K562 (cell line): Measurements from ENCODE around the gene PSMB2. TPM values are rescaled to one million over a fixed set of nuclear protein-coding genes. Genes with fewer than 3 reads are reported as not detected.

Source experiments
- ATAC-seq: fragments of 200-7000 bp; cut with Tn5 transposase; 3 replicates; pipeline ENCODE4 v1.9.1; 2020; ENCODE audit warnings: moderate library complexity
- BruUV-seq: library from RNA; stranded (reverse); fragments of 400-500 nt; replicated peaks from 2 replicates; lab custom pipeline; 2021; lab: Mats Ljungman, UMichigan
- CTCF ChIA-PET: fragments of 300-600 bp; formaldehyde crosslinking; extraction: SDS; loops from one replicate; lab custom pipeline; 2021; ENCODE audit warnings: low intra/inter-chr PET ratio; lab: Yijun Ruan, JAX
- POLR2A ChIA-PET: fragments of 300-600, 350-650 bp; sonication (Branson Sonifier 250); formaldehyde crosslinking; extraction: SDS; loops from one replicate; lab custom pipeline; 2021; ENCODE audit warnings: antibody characterized with exemption, inconsistent platforms; lab: Yijun Ruan, JAX
- DNase-seq, 4 experiments: peaks; one replicate each; pipeline versions ENCODE4 v3.0.0 to v3.0.0-alpha.2; 2011 to 2018; ENCODE audit warnings: low spot score in 3 of 4, mixed read lengths in 3 of 4; ENCODE audit errors: extremely low read depth in 1 of 4
- FAIRE-seq: peaks from 2 replicates; lab custom pipeline; 2011; peaks lifted over from hg19 to GRCh38; lab: Jason Lieb, UNC
- H2AFZ ChIP-seq: 2 replicates; pipeline ENCODE4 v1.6.0; 2011; ENCODE audit warnings: low read depth, low read length, control low read depth, inconsistent platforms
- H3K27ac ChIP-seq: fragments of 200-600 bp; 3 replicates; pipeline ENCODE4 v1.8.0; 2011; ENCODE audit warnings: low read depth, mild to moderate bottlenecking, control low read depth, inconsistent platforms, low read length, moderate library complexity, mixed read lengths; ENCODE audit errors: extremely low read depth
- H3K27me3 ChIP-seq, 2 experiments: fragments of 300-600 bp in 1 of 2; 2 replicates in 1 of 2; 3 replicates in 1 of 2; pipeline versions ENCODE4 v1.6.0 to v1.8.0; 2011; ENCODE audit warnings: inconsistent platforms in 2 of 2, low read length in 2 of 2, mild to moderate bottlenecking in 1 of 2, mixed read lengths in 1 of 2, moderate library complexity in 1 of 2; ENCODE audit not compliant: control insufficient read depth in 2 of 2, insufficient read depth in 2 of 2
- H3K36me3 ChIP-seq: fragments of 300-600 bp; 3 replicates; pipeline ENCODE4 v1.8.0; 2011; ENCODE audit warnings: mild to moderate bottlenecking, low read length, inconsistent platforms; ENCODE audit not compliant: control insufficient read depth, insufficient read depth
- H3K4me1 ChIP-seq, 2 experiments: fragments of 200-600 bp in 1 of 2; replicated peaks in 1 of 2; 2 replicates in 1 of 2; 3 replicates in 1 of 2; pipeline versions ENCODE4 v1.5.1 to v1.8.0; 2011; ENCODE audit warnings: inconsistent platforms in 2 of 2, low read length in 2 of 2, mild to moderate bottlenecking in 1 of 2, mixed read lengths in 1 of 2, moderate library complexity in 1 of 2; ENCODE audit not compliant: control insufficient read depth in 2 of 2, insufficient read depth in 2 of 2
- H3K4me2 ChIP-seq: 2 replicates; pipeline ENCODE4 v1.6.1; 2011; ENCODE audit warnings: low read length, control low read depth, inconsistent platforms, mixed read lengths; ENCODE audit not compliant: insufficient read depth
- H3K4me3 ChIP-seq: fragments of 200-600 bp; sonication (generic), shearing (Covaris generic); 2 replicates; pipeline ENCODE4 v1.5.1; 2016; ENCODE audit warnings: control low read depth, inconsistent platforms
- H3K79me2 ChIP-seq: fragments of 200-600 bp; 3 replicates; pipeline ENCODE4 v1.8.0; 2011; ENCODE audit warnings: low read length, inconsistent platforms; ENCODE audit not compliant: control insufficient read depth, insufficient read depth
- H3K9ac ChIP-seq, 2 experiments: 2 replicates each; pipeline versions ENCODE4 v1.6.0 to v1.6.1; 2011; ENCODE audit warnings: low read depth in 2 of 2, low read length in 2 of 2, control low read depth in 1 of 2, inconsistent platforms in 1 of 2, mild to moderate bottlenecking in 1 of 2, mixed read lengths in 1 of 2; ENCODE audit not compliant: insufficient read depth in 1 of 2
- H3K9me1 ChIP-seq: one replicate; pipeline ENCODE4 v1.6.0; 2011; ENCODE audit warnings: inconsistent platforms, mild to moderate bottlenecking, low read length, moderate library complexity; ENCODE audit not compliant: control insufficient read depth, insufficient read depth
- H3K9me3 ChIP-seq: replicated peaks from 2 replicates; pipeline ENCODE4 v1.5.1; 2011; ENCODE audit warnings: low read depth, low read length, inconsistent platforms; ENCODE audit not compliant: control insufficient read depth, insufficient read depth
- H4K20me1 ChIP-seq: replicated peaks from 2 replicates; pipeline ENCODE4 v1.6.1; 2011; ENCODE audit warnings: low read length, inconsistent platforms, mixed read lengths; ENCODE audit not compliant: control insufficient read depth, insufficient read depth
- ARID1B ChIP-seq: fragments of 450-650 bp; IDR thresholded peaks from 2 replicates; pipeline ENCODE4 v1.6.1; 2016; ENCODE audit warnings: antibody characterized with exemption, mild to moderate bottlenecking, inconsistent platforms
- CXXC5 ChIP-seq: fragments of 250-450 bp; sonication (Bioruptor Pico); IDR thresholded peaks from 2 replicates; pipeline ENCODE4 v1.8.0; 2022; ENCODE audit warnings: inconsistent platforms, mild to moderate bottlenecking, moderate library complexity
- EP300 ChIP-seq: IDR thresholded peaks from 2 replicates; pipeline ENCODE4 v1.6.1; 2012; ENCODE audit warnings: low read length, improper control_type of control experiment
- ETS2 ChIP-seq: IDR thresholded peaks from 2 replicates; pipeline ENCODE4 v1.6.1; 2016; ENCODE audit warnings: borderline replicate concordance, missing genetic modification characterization, mild to moderate bottlenecking, moderate library complexity, missing compliant biosample characterization; ENCODE audit not compliant: poor library complexity, severe bottlenecking
- ETV1 ChIP-seq: fragments of 450-650 bp; conservative IDR thresholded peaks from 2 replicates; pipeline ENCODE4 v1.6.1; 2016; ENCODE audit warnings: missing genetic modification characterization, control low read depth, low read depth, missing compliant biosample characterization
- ETV5 ChIP-seq: sonication (generic); formaldehyde crosslinking; IDR thresholded peaks from 2 replicates; pipeline ENCODE4 v1.4.0; 2020; ENCODE audit warnings: low read depth, mild to moderate bottlenecking, missing genetic modification reagents
- GABPA ChIP-seq: fragments of 200-800 bp; sonication (Bioruptor generic); conservative IDR thresholded peaks from 2 replicates; pipeline ENCODE4 v1.6.1; 2016; ENCODE audit warnings: low read depth, missing genetic modification characterization, missing compliant biosample characterization
- HMGXB4 ChIP-seq: sonication (generic); formaldehyde crosslinking; IDR thresholded peaks from 2 replicates; pipeline ENCODE4 v1.8.1; 2023; ENCODE audit warnings: mild to moderate bottlenecking, missing genetic modification reagents
- L3MBTL2 ChIP-seq: fragments of 450-650 bp; IDR thresholded peaks from 2 replicates; pipeline ENCODE4 v1.6.1; 2016; ENCODE audit warnings: mild to moderate bottlenecking, moderate library complexity
- MBD2 ChIP-seq: sonication (generic); IDR thresholded peaks from 2 replicates; pipeline ENCODE4 v1.6.1; 2016; ENCODE audit warnings: low read depth, borderline replicate concordance
- MECOM ChIP-seq: fragments of 250-450 bp; sonication (Bioruptor Pico); IDR thresholded peaks from 2 replicates; pipeline ENCODE4 v1.8.0; 2022; ENCODE audit warnings: inconsistent platforms
- MEF2D ChIP-seq: conservative IDR thresholded peaks from 2 replicates; pipeline ENCODE4 v1.6.1; 2016; ENCODE audit warnings: low read depth, missing genetic modification characterization, missing compliant biosample characterization
- NCOA6 ChIP-seq: fragments of 450-650 bp; IDR thresholded peaks from 2 replicates; pipeline ENCODE4 v1.6.1; 2017; ENCODE audit warnings: mild to moderate bottlenecking
- PURB ChIP-seq: sonication (generic); formaldehyde crosslinking; IDR thresholded peaks from 2 replicates; pipeline ENCODE4 v1.9.0; 2021; ENCODE audit warnings: low read depth, mild to moderate bottlenecking, missing genetic modification reagents
- RHOXF2B ChIP-seq: fragments of 250-450 bp; sonication (Bioruptor Pico); conservative IDR thresholded peaks from 2 replicates; pipeline ENCODE4 v1.5.1; 2021
- TAF1 ChIP-seq: IDR thresholded peaks from 2 replicates; pipeline ENCODE4 v1.6.1; 2011; ENCODE audit warnings: mild to moderate bottlenecking, low read length, moderate library complexity; ENCODE audit not compliant: insufficient read depth, control insufficient read depth, severe bottlenecking; ENCODE audit errors: extremely low read depth
- ZBTB5 ChIP-seq: fragments of 450-650 bp; IDR thresholded peaks from 2 replicates; pipeline ENCODE4 v1.6.1; 2017; ENCODE audit warnings: antibody characterized with exemption
- ZNF124 ChIP-seq: sonication (generic); formaldehyde crosslinking; IDR thresholded peaks from 2 replicates; pipeline ENCODE4 v1.8.1; 2022; ENCODE audit warnings: missing genetic modification reagents
- ZNF224 ChIP-seq: sonication (generic); formaldehyde crosslinking; IDR thresholded peaks from 2 replicates; pipeline ENCODE4 v1.8.0; 2022; ENCODE audit warnings: mild to moderate bottlenecking, missing genetic modification reagents
- ZNF586 ChIP-seq: fragments of 450-650 bp; formaldehyde crosslinking; conservative IDR thresholded peaks from 2 replicates; pipeline ENCODE4 v1.4.0; 2020; ENCODE audit warnings: mild to moderate bottlenecking, moderate library complexity
- ZNF766 ChIP-seq: fragments of 200-800 bp; sonication (Bioruptor generic); conservative IDR thresholded peaks from 2 replicates; pipeline ENCODE4 v1.6.1; 2016; ENCODE audit warnings: missing genetic modification characterization, missing compliant biosample characterization
- WGBS: fragments of 100-300 bp; shearing (Covaris generic); methylation state at CpG from one replicate; pipeline ENCODE4 v1.1.6; 2016; ENCODE audit warnings: low coverage, mixed read lengths; ENCODE audit not compliant: insufficient coverage; ENCODE audit errors: missing lambda C conversion rate; 5-methylcytosine and 5-hydroxymethylcytosine counted together
- in situ Hi-C: fragments of 300-500 bp; cut with MboI; formaldehyde crosslinking; loops from 4 replicates; pipeline ENCODE4 v1.15.0; 2018; ENCODE audit warnings: inconsistent platforms, mixed read lengths
- intact Hi-C: fragments of 100-400 bp; cut with micrococcal nuclease; formaldehyde crosslinking; loops from 2 replicates; pipeline ENCODE4 v1.14.2; 2022
- polyA plus RNA-seq, 8 experiments: library from polyadenylated mRNA; depleted of rRNA in 4 of 8; stranded (reverse) in 5 of 8; unstranded in 3 of 8; fragments of >200 nt; fragmentation: Nextera tagmentation in 2 of 8; fragmentation: Illumina TruSeq in 1 of 8; extraction: Ambion mirVana in 2 of 8; extraction: Trizol in 1 of 8; gene quantifications; 2 replicates each; pipeline versions ENCODE4 v1.2.1 to v1.2.3, GENCODE V29; 2011 to 2014; ENCODE audit warnings: inconsistent platforms in 1 of 8, missing spikeins in 1 of 8
- total RNA-seq, 7 experiments: library from RNA; depleted of rRNA in 6 of 7; stranded (reverse); fragments of >200 nt in 6 of 7; fragmentation: Illumina TruSeq in 2 of 7; extraction: Trizol in 2 of 7; gene quantifications; 2 replicates each; pipeline versions ENCODE4 v1.2.1 to v1.2.3, GENCODE V29; 2011 to 2021; ENCODE audit warnings: low replicate concordance in 1 of 7

PSMB2 gene
- total and polyA plus RNA-seq, 9 of the 15 experiments (the other 6 are each of a cell fraction or from before 2014, with no cell fraction given): 71.7 to 543 (median 165) TPM

- no peaks in the 10 kb centered on the region for H3K9me3 ChIP-seq
- no peak overlapping the region for H3K4me3 ChIP-seq
- peaks cover 19 to 42% of the 10 kb centered on the region in 2 experiments for H3K27me3 ChIP-seq
- peaks cover 4% of the 10 kb centered on the region for H3K9me1 ChIP-seq
- intact Hi-C loops (no loop called here), in situ Hi-C loops (no loop called here)
- POLR2A ChIA-PET: no interaction called here
- no peaks in the 10 kb centered on the region for H3K79me2 ChIP-seq
- H3K27ac ChIP-seq: no peak overlapping the region
- CTCF ChIA-PET: no interaction called here
- FAIRE-seq (peak; percentile 71), DNase-seq (peak in 1 of 4 experiments; percentile 37), ATAC-seq (peak; percentile 71)
- H2AFZ ChIP-seq: peak overlapping the region; percentile 14; the same call in 1 of the 2 replicates
- no TSS peak for BruUV-seq
- H3K4me1 ChIP-seq: peaks cover 0 to 4% of the 10 kb centered on the region in 2 experiments; a peak in 1 of 5 replicates
- no peak overlapping the region for H3K9ac ChIP-seq
- H3K36me3 ChIP-seq: no peaks in the 10 kb centered on the region
- WGBS: 5% methylated on average over 9 of the region's 9 CpGs
- H3K4me2 ChIP-seq: peak overlapping the region; percentile 15; the same call in 1 of the 2 replicates
- H4K20me1 ChIP-seq: no peaks in the 10 kb centered on the region
- TF ChIP-seq MEF2D (tag) (no peak), ZNF586 (CRISPR knock-in tag) (no peak), RHOXF2B (0 out of 2 replicates have a peak, but pooled peaks have one; percentile 9), MBD2 (no peak), ZNF124 (CRISPR knock-in tag) (no peak), ETS2 (tag) (no peak), ZNF224 (CRISPR knock-in tag) (no peak), PURB (CRISPR knock-in tag) (no peak), GABPA (0 out of 2 replicates have a peak, but pooled peaks have one; percentile 33), HMGXB4 (CRISPR knock-in tag) (no peak), L3MBTL2 (peak; percentile 77), NCOA6 (no peak), ETV5 (CRISPR knock-in tag) (peak; percentile 27; the same call in 1 of the 2 replicates), ZBTB5 (no peak), MECOM (CRISPR knock-in tag) (no peak), TAF1 (no peak), ETV1 (tag) (peak; percentile 68), EP300 (no peak), ARID1B (peak; percentile 45), CXXC5 (CRISPR knock-in tag) (peak; percentile 38; the same call in 1 of the 2 replicates), ZNF766 (CRISPR knock-in tag) (no peak)
Measured at GRCh38 chr1:35663434-35663833, 22.1 kb upstream of the PSMB2 start.
